Small intestine (tissue), 7 donors: ENCODE measurements around the gene NQO2. TPM values are rescaled to one million over a fixed set of nuclear protein-coding genes. Genes with fewer than 3 reads are reported as not detected.
"Not testable (repeated sequence)": the region's sequence is repeated elsewhere in the genome, so short reads cannot be mapped to it uniquely, and the experiment has no call there.

ENCODE experiments used
- DNase-seq, 2 donors: peaks; one replicate each; pipeline versions ENCODE4 v3.0.0 to v3.0.0-alpha.2; 2013
- FAIRE-seq: peaks from 2 replicates; lab custom pipeline; 2012; peaks lifted over from hg19 to GRCh38; lab: Jason Lieb, UNC
- H3K27ac ChIP-seq, 3 donors: one replicate each; pipeline ENCODE4 v1.5.1; 2013; ENCODE audit warnings: low read length in 2 of 3, mild to moderate bottlenecking in 2 of 3, control low read depth in 1 of 3, inconsistent platforms in 1 of 3, low read depth in 1 of 3, moderate library complexity in 1 of 3
- H3K27me3 ChIP-seq, 3 donors: one replicate each; pipeline ENCODE4 v1.6.1; 2013; ENCODE audit warnings: low read length in 3 of 3, inconsistent platforms in 1 of 3; ENCODE audit not compliant: control insufficient read depth in 3 of 3, insufficient read depth in 3 of 3
- H3K36me3 ChIP-seq, 3 donors: one replicate each; pipeline ENCODE4 v1.6.1; 2013; ENCODE audit warnings: low read length in 3 of 3, inconsistent platforms in 1 of 3, low read depth in 1 of 3, mild to moderate bottlenecking in 1 of 3, moderate library complexity in 1 of 3; ENCODE audit not compliant: control insufficient read depth in 3 of 3, insufficient read depth in 2 of 3
- H3K4me1 ChIP-seq, 3 donors: one replicate each; pipeline ENCODE4 v1.6.1; 2013; ENCODE audit warnings: low read length in 2 of 3, inconsistent platforms in 1 of 3, low read depth in 1 of 3, mild to moderate bottlenecking in 1 of 3, moderate library complexity in 1 of 3; ENCODE audit not compliant: control insufficient read depth in 3 of 3, insufficient read depth in 2 of 3
- H3K4me3 ChIP-seq, 3 donors: one replicate each; pipeline ENCODE4 v1.5.1; 2013; ENCODE audit warnings: low read length in 3 of 3, control low read depth in 1 of 3, inconsistent platforms in 1 of 3, low read depth in 1 of 3, mild to moderate bottlenecking in 1 of 3, moderate library complexity in 1 of 3
- H3K9me3 ChIP-seq, 2 donors: one replicate each; pipeline ENCODE4 v1.6.1; 2013; ENCODE audit warnings: low read depth in 1 of 2, low read length in 1 of 2; ENCODE audit not compliant: control insufficient read depth in 2 of 2, insufficient read depth in 1 of 2
- WGBS, 3 donors: extraction: QIAGEN DNeasy Blood & Tissue Kit; methylation state at CpG; one replicate each; pipeline ENCODE4 v1.1.7; 2013; 5-methylcytosine and 5-hydroxymethylcytosine counted together
- polyA plus RNA-seq, 4 donors: library from polyadenylated mRNA; stranded (reverse) in 3 of 4; unstranded in 1 of 4; fragments of 200-250 nt in 3 of 4; fragments of 120-200 nt in 1 of 4; gene quantifications; one replicate each; pipeline versions ENCODE4 v1.2.1 to v1.2.3, GENCODE V29; 2013
- donor health status: healthy with polysubstance abuse.
- donor health status: control.
- donor health status: control.
- donor health status: Bipolar disorder and iron deficiency.
- donor health status: healthy.

NQO2 gene
- polyA plus RNA-seq, 4 donors, result 23.2 to 84.5 (median 58.9) TPM

DNA sequence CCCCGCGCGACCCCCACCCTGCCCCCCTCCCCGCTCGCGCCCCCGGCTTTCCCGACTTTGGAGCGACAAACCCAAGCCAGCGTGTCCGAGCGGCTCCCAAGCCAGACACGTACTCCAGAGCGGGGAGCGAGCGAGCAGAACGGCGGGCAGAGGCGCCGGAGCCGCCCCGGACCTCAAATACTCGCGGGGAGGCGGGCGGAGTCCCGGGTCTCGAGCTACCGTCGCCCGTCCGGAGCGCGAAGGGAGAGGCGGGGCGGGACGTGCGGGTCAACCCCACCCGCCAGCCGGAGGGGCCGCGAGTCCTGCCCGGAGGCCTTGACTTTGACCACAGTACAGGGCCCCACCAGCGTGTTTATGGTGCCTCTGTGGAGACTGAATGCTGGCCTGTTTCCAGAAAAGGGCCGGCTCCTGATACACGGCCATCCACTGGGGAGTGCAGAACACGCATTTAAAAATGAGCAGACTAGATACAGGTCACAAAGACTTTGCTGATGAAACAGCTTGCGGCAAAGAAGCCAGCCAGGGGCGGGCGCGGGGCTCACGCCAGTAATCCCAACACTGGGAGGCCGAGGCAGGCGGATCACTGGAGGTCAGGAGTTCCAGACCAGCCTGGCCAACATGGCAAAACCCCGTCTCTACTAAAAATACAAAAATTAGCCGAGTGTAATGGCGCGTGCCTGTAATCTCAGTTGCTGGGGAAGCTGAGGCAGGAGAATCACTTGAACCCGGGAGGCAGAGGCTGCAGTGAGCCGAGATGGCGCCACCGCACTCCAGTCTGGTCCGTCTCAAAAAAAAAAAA is 28.1 kb upstream of the NQO2 start, which contains the start of gene SERPINB6:
Gene SERPINB6 (minus strand): TSS at position 148 of the 799 bp plus-strand sequence. CDS start 12,235 bp downstream, outside the sequence.
- Histone ChIP-seq H3K9me3 (no peaks in the 10 kb centered on the region), H3K4me3 (peak within 1 kb of the TSS; percentile 60 to 92 (median 81)), H3K27ac (peak within 1 kb of the TSS; percentile 90 to 98 (median 92)), H3K27me3 (no peaks in the 10 kb centered on the region), H3K36me3 (peaks cover 0 to 4% (median 0%) of the 10 kb centered on the region in 3 donors), H3K4me1 (peaks cover 2 to 16% (median 2%) of the 10 kb centered on the region in 3 donors)
- FAIRE-seq (no peak), DNase-seq (peak; percentile 90 to 94)
- WGBS, 3 donors, result 1 to 2% (median 2%) methylated on average over 53 to 63 of the region's 63 CpGs

DNA sequence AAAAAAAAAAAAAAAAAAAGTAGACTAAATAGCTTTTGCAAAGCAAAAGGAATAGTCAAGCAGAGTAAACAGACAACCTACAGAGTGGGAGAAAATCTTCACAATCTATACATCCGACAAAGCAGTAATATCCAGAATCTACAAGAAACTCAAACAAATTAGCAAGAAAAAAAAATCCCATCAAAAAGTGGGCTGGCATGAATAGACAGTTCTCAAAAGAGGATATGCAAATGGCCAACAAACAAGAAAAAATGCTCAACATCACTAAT is 27.5 kb upstream of the NQO2 start:
- not testable (repeated sequence) for DNase-seq, H3K27me3 ChIP-seq, H3K9me3 ChIP-seq, H3K36me3 ChIP-seq, FAIRE-seq
- peak overlapping the region in 1 of 3 donors; percentile 60 for H3K4me3 ChIP-seq
- peaks cover 2 to 12% (median 2%) of the 10 kb centered on the region in 3 donors for H3K4me1 ChIP-seq
- H3K27ac ChIP-seq, result peak overlapping the region; percentile 90 to 98 (median 92)
- WGBS, 3 donors, result 21 to 33% (median 22%) methylated on average over 1 of the region's 1 CpG

- FAIRE-seq, result not testable (repeated sequence)
Measured at GRCh38 chr6:2972685-2973084, 27.0 kb upstream of the NQO2 start.

DNA sequence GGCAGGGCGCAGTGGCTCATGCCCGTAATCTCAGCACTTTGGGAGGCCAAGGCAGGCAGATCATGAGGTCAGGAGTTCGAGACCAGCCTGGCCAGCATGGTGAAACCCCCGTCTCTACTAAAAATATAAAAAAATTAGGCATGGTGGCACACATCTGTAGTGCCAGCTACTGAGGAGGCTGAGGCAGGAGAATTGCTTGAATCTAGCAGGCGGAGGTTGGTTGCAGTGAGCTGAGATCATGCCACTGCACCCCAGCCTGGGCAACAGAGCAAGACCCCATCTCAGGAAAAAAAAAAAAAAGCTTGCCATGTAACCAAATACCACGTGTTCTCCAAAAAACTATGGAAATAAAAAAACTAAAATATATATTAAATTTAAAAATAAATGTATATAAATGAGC is 26.5 kb upstream of the NQO2 start:
- not testable (repeated sequence) for H3K4me3 ChIP-seq, H3K27ac ChIP-seq, H3K9me3 ChIP-seq, H3K36me3 ChIP-seq, DNase-seq, H3K27me3 ChIP-seq, FAIRE-seq
- peaks cover 0 to 14% (median 2%) of the 10 kb centered on the region in 3 donors for H3K4me1 ChIP-seq
- WGBS, 3 donors, result 94 to 96% (median 94%) methylated on average over 6 of the region's 6 CpGs

More at GRCh38 chr6:2972685-2973084, 27.0 kb upstream of the NQO2 start:
- H3K27me3 ChIP-seq, H3K36me3 ChIP-seq, DNase-seq, H3K4me3 ChIP-seq, H3K9me3 ChIP-seq, H3K27ac ChIP-seq: not testable (repeated sequence)
- peaks cover 2 to 12% (median 2%) of the 10 kb centered on the region in 3 donors for H3K4me1 ChIP-seq
- WGBS, 3 donors, result 98 to 99% (median 99%) methylated on average over 5 of the region's 5 CpGs

DNA sequence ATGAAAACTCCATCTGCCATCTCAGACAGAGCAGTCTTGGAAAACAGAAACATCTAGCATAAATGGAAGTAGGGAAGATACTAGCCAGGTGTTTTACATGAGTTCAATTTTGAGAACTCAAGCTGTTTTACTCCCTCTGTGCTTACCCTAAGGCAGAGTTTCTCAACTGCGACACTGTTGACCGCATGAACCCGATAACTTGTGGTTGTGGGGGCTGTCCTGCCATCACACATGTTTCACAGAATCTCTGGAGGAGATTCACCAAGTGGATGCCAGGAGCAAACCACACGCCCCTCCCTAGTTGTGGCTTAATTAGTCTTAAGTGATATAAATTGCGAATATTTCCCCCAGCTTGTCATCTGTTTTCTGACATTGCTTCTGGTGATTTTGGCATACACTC is 26.0 kb upstream of the NQO2 start:
- 76 to 93% (median 86%) methylated on average over 5 of the region's 5 CpGs for WGBS, 3 donors
- peaks cover 0 to 19% (median under 1%) of the 10 kb centered on the region in 3 donors for H3K4me1 ChIP-seq
- no peaks in the 10 kb centered on the region for H3K9me3 ChIP-seq
- no peak for FAIRE-seq
- no peak for DNase-seq
- no peak overlapping the region for H3K4me3 ChIP-seq
- no peaks in the 10 kb centered on the region for H3K27me3 ChIP-seq
- H3K27ac ChIP-seq, result no peak overlapping the region
- H3K36me3 ChIP-seq, result peaks cover 0 to 2% (median 0%) of the 10 kb centered on the region in 3 donors

GRCh38 chr6:2976060-2976459 is 23.6 kb upstream of the NQO2 start:
- no peak for FAIRE-seq
- H3K4me3 ChIP-seq, result no peak overlapping the region
- WGBS, 3 donors, result 75 to 85% (median 80%) methylated on average over 5 of the region's 5 CpGs

GRCh38 chr6:2976571-2977085 is 23.1 kb upstream of the NQO2 start:
- Histone ChIP-seq H3K27ac (no peak overlapping the region), H3K27me3 (no peaks in the 10 kb centered on the region), H3K4me3 (no peak overlapping the region), H3K9me3 (no peaks in the 10 kb centered on the region), H3K36me3 (no peaks in the 10 kb centered on the region), H3K4me1 (peaks cover 6 to 35% (median 10%) of the 10 kb centered on the region in 3 donors)
- WGBS, 3 donors, result 63 to 73% (median 68%) methylated on average over 7 of the region's 7 CpGs
- FAIRE-seq, result no peak
- DNase-seq, result no peak

More at GRCh38 chr6:2976060-2976459, 23.6 kb upstream of the NQO2 start:
- Histone ChIP-seq H3K27ac (no peak overlapping the region), H3K36me3 (no peaks in the 10 kb centered on the region), H3K27me3 (no peaks in the 10 kb centered on the region), H3K9me3 (no peaks in the 10 kb centered on the region), H3K4me1 (peaks cover 4 to 31% (median 5%) of the 10 kb centered on the region in 3 donors)
- no peak for DNase-seq

GRCh38 chr6:2977290-2977689 is 22.4 kb upstream of the NQO2 start:
- no peak overlapping the region for H3K4me3 ChIP-seq
- H3K9me3 ChIP-seq, result no peaks in the 10 kb centered on the region
- no peaks in the 10 kb centered on the region for H3K27me3 ChIP-seq
- H3K27ac ChIP-seq, result peak overlapping the region in 1 of 3 donors; percentile 48
- FAIRE-seq (no peak), DNase-seq (peak in 1 of 2 donors; percentile 67)
- WGBS, 3 donors, result 16 to 63% (median 35%) methylated on average over 5 of the region's 5 CpGs
- no peaks in the 10 kb centered on the region for H3K36me3 ChIP-seq
- H3K4me1 ChIP-seq, result peaks cover 6 to 39% (median 11%) of the 10 kb centered on the region in 3 donors
